Glomerular visceral epithelial cell (primary cell): ENCODE results near the gene EYA4.

Experiments
- DNase-seq: peaks from one replicate; pipeline ENCODE4 v3.0.0-alpha.2; 2016; ENCODE audit errors: extremely low spot score

The EYA4 gene

DNA sequence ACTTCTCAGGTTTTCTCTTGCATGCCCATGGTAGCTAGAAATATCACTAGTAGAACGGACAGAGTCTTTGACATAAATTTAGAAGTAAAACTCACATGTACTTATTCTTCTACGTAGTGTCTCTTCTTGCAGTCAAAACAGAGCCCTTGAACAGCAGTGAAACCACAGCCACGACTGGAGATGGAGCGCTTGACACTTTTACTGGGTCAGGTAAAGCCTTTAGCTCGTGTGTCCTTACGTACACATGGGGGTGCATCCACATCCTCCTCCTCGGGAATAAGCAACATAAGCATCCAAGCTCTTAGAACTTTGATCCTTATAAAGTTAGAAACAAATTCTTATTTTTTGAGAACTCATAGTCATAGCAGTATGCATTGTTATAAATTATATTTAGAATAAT, 215.3 kb downstream of the EYA4 start:
- no peak for DNase-seq

DNA sequence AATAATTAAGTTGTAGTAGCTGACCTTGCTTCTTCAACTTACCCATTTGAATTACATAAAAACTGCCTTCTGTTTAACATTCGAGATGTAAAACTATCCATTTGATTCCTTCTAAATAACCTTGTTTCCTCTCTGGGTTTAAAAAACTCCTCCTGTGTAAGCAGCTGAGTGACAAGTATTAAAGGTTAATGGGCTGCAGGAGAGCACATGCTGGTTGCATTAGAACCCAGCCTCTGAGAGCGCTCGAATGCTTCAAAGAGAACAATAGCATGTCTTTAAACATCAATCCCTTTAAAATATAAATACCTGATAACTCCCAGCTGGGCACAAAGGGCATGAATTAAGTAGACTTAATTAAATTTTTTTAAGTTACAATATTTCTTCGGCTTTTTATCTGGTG, 215.8 kb downstream of the EYA4 start:
- DNase-seq: no peak

DNA sequence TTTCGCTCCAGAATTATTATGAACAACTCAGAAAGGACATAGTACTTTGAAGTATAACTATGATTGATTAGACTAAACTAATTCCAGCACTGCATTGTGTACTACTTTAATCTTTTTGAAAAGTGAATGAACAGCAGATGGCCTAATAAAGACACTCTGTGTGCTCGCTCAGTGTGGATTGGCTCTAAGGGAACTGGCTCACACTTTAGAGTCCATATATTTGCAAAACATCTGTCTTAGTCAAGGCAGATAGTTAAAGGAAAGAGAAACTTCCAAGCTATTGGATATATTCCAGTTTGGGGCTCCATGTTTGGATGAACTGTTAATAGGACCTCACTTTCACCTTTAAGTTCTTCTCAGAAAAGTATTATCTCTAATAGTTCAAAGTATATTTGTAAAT, 218.9 kb downstream of the EYA4 start:
- no peak for DNase-seq

DNA sequence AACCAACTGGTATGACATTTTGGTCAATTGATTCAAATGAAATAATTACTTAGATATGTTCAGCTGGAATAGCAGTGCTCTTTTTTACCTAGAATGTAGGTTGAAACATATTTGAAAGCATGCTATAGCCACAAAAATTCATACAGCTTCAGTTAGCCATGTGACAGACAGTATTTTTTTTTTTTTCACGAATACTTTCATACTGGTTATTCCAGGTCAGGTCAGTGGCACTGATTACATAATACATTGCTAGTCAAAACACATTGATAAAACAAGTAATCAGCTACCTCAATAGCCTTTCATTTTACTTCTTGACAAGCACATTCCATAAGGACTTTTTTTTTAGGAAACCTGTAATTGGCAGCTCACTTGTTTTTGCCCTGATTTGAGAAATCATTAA, 222.6 kb downstream of the EYA4 start:
- no peak for DNase-seq

DNA sequence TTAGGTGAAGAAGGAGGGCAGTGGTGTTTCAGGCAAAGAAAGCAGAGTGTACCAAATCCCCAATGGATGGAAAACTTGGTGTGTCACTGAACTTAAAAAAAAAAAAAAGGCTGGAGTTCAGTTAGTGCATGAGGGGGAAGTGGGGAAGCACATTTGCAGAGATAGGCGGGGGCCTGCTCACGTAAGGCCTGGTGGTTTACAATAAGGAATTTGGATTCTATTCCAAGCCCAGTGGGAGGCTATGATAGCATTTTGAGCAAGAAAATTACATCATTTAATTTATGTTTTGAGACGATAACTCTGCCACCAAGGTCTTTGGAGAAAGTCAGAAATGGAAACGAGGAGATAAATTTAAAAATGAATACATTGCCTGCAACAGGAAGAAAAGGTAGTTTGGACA, 225.5 kb downstream of the EYA4 start:
- no peak for DNase-seq

DNA sequence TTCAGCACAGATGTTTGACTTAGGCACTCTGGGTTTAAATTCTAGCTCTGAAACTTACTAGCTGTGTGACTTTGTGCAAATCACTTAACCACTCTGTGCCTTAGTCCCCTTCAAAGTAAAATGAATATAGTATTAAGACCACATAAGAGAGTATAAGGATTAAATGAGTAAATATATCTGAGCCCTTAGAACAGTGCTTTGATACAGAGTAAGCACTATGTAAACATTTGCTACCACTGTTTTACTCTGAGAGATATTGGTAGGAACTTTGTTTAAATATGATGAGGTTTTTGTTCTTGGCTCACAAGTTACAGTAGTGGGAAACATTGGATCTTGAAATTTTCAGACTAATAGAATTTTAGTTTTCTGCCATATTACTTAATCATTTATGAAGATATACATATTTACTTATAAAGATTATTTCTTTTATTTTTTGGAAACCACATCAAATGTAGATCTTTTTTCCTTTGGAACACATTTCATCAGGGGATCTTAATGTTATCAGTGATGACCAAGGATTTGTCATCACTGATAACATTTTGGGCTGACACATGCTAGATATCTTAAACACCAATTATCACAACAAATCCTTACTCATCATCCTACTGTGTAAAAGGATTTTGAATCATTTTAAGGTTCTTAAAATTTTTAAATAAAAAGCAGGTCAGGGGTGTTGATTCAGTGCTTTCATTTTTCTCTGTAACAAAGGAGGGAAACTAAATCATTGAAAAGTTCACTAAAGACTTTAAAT, 226.2 kb downstream of the EYA4 start:
- no peak for DNase-seq

DNA sequence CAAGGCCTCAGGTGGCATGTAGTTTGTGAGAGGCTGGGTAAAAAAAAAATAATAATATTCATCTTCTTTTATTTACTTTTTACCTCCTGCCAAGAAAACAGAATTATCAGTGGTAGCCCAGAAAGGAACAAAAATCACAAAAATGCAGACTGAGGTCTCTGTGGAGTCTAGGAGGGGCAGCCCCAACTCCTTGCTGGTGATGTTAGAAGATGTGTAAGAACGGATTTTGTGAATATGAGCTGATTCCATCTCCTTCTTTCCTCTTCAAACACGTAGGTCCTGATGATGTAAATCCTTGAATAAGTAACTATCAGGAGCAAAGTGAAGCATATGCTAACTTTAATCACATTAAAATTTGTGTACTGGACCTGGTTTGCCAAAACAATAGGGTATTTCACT, 226.8 kb downstream of the EYA4 start:
- DNase-seq: no peak

DNA sequence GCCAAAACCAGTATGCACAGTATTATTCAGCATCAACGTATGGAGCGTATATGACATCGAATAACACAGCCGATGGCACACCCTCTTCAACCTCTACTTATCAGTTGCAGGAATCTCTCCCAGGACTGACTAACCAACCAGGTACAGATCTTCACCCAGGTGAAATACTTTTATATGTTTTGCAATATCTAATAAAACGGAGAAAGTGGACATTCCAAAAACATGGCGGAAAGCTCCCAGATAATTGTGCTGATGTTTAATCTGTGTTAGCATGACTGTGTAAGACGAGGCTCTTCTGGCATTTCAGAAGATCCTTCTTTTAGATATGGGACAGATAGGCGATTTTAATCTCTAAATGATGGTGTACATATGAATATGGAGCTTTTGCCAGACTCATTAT, 227.4 kb downstream of the EYA4 start:
- DNase-seq: no peak

DNA sequence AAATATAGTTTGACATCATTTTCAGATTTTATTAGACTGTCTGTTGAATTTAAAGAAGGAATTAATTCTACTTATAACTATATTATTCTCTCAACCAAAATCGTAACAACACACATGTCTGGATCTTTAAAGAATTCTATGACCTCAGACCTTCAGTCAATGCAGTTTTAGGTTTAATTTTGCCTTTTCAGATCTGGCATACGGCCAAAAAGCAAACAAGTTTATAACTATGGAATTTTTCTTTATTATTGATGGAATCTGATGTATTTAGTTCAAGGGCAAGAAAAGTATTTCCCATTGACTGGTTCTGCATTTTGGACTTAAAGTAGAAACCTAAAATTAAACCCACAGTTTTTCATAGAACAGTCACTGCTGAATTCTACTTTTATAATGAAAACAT, 233.4 kb downstream of the EYA4 start:
- no peak for DNase-seq

DNA sequence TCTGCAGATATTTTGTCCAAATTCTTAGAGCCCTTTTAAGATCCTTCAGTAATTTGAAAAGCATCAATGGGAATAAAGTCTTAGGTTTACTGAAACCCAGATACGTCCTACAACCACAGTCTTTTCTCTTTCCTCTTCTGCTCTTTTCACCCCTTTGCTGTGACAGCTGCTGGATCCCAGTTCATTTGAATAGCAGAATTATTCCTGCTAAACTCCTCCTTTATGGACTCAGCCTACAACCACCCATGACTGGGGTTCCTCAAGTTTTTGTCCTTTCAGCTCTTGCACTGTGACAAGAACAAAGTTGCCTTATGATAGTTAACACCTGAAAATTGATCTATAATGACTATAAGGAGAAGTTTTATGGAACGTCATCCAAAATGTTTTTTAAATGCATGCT, 237.5 kb downstream of the EYA4 start:
- no peak for DNase-seq

DNA sequence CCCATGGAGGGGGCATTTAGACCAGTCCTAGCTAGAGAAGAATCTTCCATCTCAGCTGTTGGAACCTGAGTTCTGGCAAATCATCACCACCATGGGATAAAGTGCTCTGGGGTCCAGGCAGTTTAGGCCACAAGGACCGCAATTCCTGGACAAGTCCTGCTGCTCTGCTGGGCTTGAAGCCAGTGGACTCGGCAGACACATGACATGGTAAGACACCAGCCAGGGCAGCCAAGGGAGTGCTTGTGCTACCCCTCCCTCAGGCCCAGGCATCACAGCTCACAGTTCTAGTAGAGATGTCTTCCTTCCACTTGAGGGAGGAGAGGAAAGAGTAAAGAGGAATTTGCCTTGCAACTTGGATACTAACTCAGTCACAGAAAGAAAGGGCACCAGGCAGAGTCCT, 246.0 kb downstream of the EYA4 start:
- DNase-seq: no peak

DNA sequence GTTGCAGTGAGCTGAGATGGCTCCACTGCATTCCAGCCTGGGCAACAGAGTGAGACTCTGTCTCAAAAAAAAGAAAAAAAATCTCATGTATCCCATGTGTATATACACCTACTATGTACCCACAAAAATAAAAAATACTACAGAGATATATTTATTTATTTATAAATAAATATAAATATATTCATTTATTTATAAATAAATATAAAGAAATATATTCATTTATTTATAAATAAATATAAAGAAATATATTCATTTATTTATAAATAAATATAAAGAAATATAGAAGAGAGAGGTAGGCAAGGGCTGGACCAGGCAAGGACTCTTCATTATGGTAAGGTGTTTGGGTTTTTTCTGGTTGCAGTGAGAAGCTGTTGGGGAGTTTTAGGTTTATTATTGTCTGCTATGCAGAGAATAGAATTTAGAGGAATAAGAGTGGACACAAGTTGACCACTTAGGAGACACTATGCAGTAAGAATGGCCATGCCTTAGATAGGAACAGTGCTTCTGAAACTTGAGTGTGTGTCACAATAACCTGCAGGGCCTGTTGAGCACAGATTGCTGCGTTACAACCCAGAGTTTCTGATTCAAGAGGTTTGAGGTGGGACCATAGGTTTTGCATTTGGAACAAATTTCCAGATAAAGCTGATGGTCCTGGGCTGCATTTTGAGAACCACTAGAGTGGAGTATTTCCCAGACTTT, 254.2 kb downstream of the EYA4 start:
- DNase-seq: no peak

DNA sequence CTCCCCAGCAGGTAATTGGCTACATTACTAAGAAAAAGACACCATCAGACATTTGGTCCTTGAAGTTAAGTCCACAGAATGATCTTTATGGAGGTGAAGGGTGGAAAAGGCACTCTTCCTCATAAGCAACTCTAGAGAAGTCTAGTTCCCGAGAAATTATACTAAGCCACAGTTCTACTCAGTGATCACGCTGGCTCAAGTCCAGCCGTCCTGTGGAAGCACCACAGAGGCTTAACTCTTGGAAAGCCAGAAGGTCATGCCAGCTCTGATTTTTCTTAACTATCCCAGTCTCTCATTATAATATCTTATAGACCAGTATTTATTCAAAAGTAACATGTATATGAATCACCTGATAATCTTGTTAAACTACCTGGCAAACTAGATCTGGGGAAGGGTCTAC, 258.5 kb downstream of the EYA4 start:
- peak; percentile 39 for DNase-seq

DNA sequence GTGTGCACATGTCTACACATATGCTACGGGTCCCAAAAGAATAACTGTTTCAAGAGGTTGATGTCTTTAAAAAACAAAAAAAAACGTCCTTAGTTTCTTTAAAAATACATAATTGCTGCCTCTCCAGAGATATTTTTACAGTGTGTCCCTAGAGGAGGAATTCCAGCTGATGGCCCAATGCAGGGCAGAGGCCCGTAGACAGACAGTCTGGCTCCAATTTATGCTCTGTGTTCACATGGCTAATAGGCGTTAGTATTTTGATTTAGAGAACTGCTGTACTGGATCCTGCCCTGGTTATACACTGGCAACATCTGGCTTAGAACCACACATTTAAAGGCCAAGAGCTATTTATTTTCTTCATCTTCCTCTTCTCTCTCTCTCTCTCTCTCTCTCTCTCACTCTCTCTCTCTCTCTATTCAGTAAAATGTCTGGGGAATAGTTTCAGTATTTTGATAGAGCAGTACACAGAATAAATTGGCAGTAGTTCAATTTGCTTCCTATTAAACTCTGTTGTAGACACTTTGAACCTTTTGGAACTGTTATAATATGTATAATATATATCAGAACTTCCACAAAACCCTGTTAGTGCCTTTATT, 260.6 kb downstream of the EYA4 start:
- DNase-seq: no peak

DNA sequence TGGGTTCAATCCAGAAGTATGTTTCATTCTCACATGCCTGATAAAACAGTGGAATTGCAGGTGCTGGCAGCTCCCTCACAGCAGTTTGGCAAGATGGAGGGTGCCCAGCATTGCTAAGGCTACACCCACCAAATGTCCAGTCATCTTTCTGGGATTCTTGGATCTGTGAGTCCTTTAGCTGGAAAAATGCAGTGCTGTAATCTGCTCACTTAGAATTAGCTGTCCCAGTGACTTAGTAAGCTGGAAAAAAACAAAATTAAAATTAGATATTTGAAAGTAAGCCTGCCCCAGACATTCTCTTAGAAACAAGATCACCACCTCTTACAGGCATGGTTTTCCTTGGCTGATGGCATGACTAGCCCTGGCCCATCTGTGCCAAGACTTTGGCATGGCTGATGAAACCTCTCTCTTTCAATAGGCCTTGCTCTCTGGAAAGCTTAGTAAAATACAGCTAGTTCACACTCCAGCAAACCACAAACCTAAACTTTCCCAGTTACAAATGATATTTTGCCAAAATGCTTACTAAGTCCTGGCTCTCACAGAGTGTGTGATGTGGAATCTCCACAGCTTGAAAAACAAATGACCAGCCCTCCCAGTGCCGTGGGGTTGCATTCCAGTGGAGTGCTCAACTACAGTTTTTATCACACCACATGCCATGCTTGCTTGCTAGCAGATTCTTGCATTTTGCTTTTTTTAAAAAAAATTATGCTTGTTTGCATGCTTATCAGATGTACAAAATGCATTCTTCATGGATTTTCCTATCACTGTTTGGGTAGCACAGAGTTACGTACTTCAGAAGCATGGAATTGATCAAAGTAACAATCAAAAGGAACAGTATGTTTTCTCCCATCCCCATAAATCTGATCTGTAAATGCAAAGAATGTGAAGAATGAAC, 261.5 kb downstream of the EYA4 start:
- DNase-seq: peak; percentile 94

DNA sequence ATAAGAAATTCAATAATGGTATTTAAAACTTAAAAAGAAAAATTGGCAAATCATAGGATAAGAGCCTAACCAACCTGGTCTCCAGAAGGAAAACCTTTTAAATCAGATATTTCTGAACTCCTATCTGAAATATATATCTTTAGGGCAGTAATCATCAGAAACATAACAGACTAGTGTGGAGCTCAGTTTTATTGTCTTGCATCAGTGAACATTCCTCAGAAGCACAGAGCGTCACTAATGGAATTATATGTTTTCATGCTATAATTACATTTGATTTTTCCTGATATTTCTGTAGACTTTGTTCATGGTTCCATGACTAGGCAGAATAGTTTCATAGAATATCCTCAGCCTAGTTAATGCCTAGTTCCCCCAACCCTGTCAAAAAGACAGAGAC, 262.2 kb downstream of the EYA4 start:
- peak; percentile 65 for DNase-seq

DNA sequence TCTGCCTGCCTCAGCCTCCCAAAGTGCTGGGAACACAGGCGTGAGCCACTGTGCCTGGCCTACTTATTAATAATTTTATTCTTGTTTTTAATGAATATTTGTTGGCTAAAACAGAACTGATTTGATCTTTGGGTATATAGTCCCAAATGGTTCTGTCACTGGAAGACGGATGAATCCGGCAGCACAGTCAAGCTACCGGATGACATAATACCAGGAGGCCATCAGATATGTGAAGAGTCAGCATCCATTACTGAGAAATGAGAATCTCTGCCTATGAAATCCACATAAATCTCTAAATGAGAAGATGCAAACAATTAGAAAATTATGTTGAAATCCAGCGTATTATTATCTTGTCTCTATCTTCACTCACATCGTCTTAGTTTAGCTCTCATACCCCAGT, 263.0 kb downstream of the EYA4 start:
- DNase-seq: no peak

DNA sequence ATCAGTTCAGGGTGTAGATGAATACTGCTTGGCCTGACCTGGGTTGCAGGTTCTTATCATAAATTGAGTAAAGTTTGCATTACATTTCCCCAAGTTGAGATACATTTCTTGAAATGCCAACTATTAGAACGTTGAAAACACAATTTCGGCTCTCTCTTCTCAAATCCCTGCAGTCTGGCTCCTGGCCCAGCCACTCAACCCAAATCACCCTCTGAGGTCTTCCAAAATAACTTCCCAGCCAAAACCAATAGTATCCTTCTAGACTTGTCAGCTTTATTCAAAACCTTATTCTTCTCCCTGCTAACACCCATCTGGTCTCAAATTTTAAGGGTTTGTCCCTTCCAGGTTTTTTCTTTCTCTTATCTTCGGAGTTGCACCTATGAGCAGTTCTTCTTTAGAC, 263.6 kb downstream of the EYA4 start:
- DNase-seq: no peak

DNA sequence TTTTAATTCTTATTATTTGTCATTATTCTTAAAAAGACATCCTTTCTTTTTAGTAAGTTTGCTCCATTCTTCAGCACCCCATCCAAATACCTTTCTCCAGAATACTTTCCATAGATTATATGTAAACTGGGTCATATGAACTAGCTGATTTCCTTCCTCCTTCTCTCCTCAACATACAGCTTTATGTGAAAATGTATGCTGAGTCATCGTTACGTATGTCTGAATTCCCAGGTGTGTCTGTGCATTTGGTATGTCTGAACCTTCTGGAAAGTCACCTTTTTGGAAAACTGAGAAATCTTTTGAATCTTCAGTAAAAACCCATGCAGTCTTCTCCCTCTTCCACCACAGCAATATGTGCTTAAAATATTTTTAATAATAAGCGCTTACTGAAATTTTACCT, 264.5 kb downstream of the EYA4 start:
- no peak for DNase-seq

DNA sequence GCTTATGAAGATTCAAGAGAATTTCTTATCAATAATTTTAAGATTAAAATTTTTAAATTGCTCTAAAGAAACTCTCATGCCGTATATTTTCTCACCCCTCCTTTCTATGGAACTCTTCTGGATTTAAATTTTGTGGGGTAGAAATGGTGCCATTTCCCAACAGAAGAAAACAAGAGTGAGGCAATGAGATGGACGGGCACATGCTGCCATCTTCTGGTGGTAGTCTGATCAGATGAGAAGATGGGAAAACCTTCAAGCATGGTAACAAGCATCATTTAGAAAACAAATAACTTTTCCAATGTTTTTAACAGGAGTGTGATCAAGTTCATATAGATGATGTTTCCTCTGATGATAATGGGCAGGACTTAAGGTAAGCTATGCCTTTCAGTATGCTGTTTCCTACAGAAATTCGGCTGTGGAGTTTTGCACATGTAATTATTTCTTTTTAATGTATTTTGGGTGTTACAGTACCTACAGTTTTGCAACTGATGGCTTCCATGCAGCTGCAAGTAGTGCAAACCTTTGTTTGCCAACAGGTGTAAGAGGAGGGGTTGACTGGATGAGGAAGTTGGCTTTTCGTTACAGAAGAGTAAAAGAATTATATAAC, 271.4 kb downstream of the EYA4 start:
- DNase-seq: peak; percentile 59

DNA sequence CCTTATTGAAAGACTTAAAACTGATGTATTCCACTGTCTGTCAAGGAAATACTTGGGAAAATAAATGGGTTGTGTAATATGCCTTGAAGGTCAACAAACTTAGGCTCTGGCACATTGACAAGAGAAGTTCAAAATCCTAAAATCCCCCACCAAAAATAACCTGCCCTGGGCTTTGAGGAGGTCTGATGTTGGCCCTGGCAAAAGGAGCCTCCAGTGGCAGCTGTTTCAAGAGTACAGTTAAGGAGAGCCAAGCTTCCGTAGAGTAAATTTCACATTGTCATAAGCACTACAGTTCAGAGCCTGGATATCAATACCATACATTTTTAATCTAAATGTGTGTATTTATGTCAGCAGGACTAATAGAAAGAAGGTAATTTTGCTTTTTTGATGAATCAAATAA, 282.7 kb downstream of the EYA4 start:
- DNase-seq: no peak

DNA sequence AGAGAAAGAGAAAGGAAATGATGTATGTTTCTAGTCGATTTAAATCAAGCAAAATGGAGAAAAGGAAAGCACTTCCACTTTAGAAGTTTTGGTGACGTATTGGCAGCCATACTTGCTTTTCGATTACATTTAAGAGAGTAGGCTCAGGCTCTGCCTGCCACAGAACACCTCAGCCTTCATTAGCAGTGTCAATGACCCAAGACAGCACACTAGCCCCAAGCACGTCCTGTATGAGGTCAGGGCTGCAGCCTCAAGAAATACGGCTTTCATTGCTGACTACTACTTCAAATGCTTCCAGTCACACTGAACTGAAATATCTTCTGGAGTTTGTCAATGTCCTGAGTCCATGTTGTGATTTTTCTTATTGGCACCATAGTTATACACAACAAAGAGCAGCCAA, 285.3 kb downstream of the EYA4 start:
- DNase-seq: no peak
